GM19395 (cell line): ENCODE data around the gene WBP2.

Experiments used
- ATAC-seq: cut with Tn5 transposase; IDR thresholded peaks from one replicate; pipeline ENCODE4 v1.9.1; 2021; ENCODE audit warnings: mild to moderate bottlenecking, moderate library complexity; ENCODE audit not compliant: unreplicated experiment

The WBP2 gene

GRCh38 chr17:75831032-75831571 lies 24.0 kb downstream of the WBP2 start:
- no peak for ATAC-seq

GRCh38 chr17:75830164-75831031 lies 24.7 kb downstream of the WBP2 start:
- ATAC-seq = no peak

DNA sequence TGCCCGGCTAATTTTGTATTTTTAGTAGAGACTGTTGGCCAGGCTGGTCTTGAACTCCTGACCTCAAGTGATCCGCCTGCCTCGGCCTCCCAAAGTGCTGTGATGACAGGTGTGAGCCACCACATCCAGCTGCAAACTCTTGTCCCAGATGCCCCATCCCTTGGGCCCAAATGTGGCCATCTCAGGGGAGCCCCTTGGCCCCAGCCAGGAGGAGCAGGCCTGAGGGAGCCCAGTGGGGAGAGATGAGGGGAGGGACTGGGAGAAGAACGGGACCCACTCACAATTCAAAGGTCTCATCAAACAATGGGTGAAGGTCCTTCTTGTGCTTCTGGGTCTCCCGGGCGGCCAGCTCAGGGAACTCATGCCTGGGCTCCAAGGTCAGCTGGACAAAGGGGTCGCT lies 25.4 kb downstream of the WBP2 start:
- no peak for ATAC-seq

DNA sequence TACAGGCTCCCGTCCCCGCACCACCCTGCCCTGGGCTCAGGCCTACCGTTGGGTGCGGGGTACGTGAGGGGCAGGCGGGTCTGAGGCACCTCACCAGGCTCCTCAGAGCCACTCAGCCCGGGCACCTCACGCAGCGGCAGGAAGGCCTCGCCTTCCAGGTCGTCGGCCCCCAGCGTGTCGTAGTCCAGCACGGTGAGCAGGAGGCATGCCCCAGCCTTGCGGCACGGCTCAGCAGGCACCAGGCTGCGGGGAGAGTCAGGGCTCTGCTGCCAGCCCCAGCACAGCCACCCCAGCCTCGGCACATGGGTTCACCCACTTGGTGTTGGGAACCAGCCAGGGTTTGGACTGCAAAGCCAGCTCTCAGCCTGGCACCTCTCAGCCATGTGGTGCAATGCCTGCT lies 26.4 kb downstream of the WBP2 start:
- no peak for ATAC-seq

DNA sequence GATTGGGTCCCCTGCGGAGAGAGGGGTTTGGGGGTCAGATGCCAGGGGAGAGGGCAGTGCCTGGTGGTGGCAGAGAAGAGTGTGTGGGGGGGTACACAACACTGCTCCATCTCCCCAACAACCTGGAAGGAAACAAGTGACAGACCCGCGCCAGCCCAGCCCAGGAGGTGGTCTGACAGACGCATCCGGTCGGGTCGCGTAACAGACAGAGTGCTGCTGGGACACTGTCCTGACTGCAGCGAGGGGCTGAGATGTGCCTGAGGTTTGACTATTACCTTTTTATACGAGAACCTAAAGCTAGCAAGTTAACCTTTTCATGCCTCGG lies 27.1 kb downstream of the WBP2 start:
- ATAC-seq = no peak

GRCh38 chr17:75827308-75828075 lies 27.6 kb downstream of the WBP2 start:
- no peak for ATAC-seq

GRCh38 chr17:75826561-75827307 lies 28.4 kb downstream of the WBP2 start:
- ATAC-seq = no peak

DNA sequence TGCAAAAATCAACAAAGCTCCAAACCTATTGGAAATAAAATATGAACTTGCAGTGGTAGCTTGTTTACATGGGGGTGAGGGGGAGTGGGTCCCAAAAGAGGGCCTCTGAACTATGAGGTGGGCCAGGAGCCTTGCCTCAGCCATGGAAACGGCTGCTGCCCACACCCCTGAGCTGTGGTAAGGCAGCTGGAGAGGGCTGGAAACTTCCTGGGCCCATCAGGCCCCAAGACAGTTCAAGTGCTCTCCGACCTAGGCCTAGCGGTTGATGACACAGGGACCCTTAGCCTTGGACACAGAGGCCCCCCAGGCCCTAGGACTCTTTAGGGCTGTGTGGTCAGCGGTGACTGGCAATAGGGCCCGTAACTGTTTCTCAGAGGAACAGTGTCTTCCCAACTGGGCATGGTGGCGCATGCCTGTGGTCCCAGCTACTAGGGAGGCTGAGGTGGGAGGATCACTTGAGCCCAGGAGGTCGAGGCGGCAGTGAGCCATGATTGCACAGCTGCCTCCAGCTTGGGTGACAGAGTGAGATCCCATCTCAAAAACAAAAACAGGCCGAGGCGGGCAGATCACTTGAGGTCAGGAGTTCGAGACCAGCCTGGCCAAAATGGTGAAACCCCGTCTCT lies 29.3 kb downstream of the WBP2 start:
- no peak for ATAC-seq

DNA sequence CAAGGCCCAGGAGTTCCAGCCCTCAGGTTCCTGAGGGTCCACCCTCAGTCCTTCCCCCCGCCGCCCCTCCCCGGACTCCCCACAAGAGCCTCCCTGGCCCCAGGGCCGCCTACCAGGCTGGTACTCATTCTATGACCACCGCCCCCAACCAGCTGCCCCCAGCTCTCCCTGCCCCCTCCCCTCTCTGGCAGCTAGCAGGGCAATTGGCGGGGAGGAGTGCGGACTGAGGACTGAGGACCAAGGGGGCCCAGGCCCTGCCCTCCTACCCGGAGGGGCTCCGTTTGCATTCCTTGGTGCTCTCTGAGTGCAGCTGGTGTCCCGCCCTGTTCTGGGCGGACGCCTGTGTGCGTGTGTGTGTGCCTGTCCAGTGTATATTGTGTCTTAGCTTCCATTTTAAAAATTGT lies 30.0 kb downstream of the WBP2 start:
- ATAC-seq = no peak

GRCh38 chr17:75824666-75825065 lies 30.5 kb downstream of the WBP2 start:
- no peak for ATAC-seq

DNA sequence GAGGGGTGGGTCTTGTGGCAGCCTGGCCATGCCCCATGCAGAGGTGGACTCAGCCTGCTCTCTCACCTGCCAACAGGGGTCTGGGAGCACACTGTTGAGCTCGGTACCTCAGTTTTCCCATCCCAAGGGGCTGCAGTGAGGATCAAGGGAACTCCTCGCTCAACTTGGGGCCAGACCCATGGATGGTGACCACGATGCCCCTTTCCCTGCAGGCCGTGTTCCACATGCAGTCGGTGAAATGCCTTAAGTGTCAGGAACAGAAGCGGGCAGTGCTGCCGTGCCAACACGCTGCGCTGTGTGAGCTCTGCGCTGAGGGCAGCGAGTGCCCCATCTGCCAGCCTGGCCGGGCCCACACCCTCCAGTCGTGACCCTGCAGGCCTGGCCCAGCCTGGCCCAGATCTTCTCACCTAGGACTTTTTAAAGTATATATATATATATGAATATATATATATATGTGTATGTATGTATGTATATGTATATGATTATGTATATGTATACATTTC lies 31.0 kb downstream of the WBP2 start:
- ATAC-seq = no peak

DNA sequence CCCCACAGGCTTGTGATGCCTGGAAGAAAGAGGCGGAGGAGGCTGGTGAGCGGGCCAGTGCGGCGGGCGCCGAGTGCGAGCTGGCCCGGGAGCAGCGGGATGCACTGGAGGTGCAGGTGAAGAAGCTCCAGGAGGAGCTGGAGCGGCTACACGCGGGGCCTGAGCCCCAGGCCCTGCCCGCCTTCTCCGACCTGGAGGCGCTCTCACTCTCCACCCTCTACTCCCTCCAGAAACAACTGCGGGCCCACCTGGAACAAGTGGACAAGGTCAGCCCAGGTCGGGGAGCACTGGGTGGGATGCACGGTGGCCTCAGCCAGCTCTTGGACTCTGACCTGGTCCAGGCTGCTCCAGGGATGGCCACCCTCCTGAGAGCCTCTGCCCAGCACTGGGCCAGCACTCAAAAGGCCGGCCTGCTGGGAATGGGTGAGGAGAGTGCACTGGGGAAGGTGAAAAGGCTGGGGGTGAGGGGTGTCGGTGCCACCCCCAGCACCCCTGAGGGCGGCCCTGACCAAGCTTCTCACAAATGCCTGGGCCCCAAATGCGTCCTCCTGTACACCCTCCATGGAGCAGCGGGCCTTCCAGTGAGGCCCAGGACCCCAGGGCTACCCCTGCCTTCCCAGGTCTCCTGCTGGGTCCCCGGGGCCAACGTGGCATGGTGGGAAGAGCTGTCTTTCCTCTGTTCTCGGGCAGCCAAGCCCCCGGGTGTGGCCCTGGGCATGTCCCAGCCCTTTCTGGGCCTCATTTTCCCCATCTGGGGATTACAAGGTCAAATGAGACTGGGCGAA lies 31.7 kb downstream of the WBP2 start:
- no peak for ATAC-seq

GRCh38 chr17:75822800-75823166 lies 32.4 kb downstream of the WBP2 start:
- ATAC-seq = no peak

- no peak for ATAC-seq
Measured at GRCh38 chr17:75822119-75822799, 32.9 kb downstream of the WBP2 start.

- ATAC-seq = no peak
Measured at GRCh38 chr17:75821552-75821951, 33.6 kb downstream of the WBP2 start.

DNA sequence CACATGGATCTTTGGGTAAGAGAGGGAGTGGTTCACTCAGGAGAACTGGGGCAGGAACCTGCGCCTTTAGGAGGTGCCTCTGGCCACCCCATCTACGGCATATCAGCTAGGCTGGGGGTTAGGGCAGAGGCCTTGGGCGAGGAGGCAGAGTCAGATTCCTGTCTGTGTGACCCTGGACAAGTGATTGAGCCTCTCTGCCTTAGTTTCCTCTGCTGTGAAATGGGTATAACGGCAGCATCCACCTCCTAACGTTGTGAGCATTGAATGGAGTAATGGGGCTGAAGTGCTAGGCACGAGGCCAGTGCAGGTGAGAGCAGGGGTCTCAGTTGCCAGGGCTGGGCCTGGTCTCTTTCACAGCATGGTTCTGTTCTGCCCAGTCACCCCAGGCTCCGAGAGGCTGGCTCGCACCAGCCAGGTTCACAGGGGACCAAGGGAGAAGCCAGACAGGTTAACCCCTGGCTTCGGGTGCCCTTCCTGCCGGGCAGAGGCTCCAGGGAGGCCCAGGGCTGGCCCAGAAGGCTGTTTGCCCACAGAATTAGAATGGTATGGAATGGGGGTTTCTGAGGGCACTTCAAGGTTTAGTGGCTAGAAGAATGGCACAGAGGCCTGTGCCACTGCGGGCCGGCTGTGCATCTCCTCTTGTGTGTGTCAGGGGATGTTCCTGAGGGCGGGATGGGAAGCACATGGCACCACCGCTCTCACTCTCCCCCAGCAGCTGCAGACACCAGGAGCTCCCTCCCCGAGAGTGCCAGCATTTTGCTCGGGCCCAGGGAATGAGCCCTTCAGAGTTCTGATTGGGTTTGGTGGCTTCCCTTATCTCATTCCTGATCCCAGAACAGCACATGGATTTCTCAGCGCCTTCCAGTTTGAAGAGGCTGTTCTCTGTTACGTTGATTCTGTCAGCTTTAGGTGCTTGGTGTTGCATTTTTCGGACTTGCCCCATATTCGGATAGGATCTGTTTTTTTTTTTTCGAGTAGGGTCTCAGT lies 34.7 kb downstream of the WBP2 start:
- no peak for ATAC-seq

DNA sequence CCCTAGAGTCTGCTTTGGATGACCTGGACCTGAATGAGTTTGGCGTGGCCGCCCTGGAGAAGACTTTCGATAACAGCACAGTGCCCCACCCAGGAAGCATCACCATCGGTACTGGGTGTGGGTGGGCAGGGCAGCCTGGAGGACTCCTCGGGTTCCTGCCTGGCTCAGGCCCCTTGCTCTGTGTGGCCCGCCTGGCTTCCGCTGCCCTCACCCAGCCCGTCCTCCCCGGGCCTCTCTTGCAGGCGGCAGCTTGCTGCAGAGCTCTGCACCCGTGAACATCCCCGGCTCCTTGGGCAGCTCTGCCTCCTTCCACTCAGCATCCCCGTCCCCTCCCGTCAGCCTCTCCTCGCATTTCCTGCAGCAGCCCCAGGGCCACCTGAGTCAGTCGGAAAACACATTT lies 35.5 kb downstream of the WBP2 start:
- ATAC-seq = no peak

GRCh38 chr17:75819116-75819515 lies 36.0 kb downstream of the WBP2 start:
- no peak for ATAC-seq
